Endometrium (tissue), 2 donors: ENCODE measurements around the gene SH3RF3.
"Not testable (repeated sequence)": the region's sequence is repeated elsewhere in the genome, so short reads cannot be mapped to it uniquely, and the experiment has no call there.

Experiments used
- FAIRE-seq: peaks from 2 replicates; lab custom pipeline; 2012; peaks lifted over from hg19 to GRCh38; lab: Jason Lieb, UNC
- donor health status: control.
- donor health status: control.

Gene SH3RF3

GRCh38 chr2:109128616-109129355 is at the start of gene SH3RF3:
Gene SH3RF3 (plus strand): TSS chr2:109129205.
- no peak for FAIRE-seq

- FAIRE-seq, result no peak
Observed at GRCh38 chr2:109079590-109079989, 49.4 kb upstream of the SH3RF3 start.

- FAIRE-seq, result no peak
Observed at GRCh38 chr2:109080109-109080508, 48.9 kb upstream of the SH3RF3 start.

- FAIRE-seq, result no peak
Observed at GRCh38 chr2:109080757-109081156, 48.2 kb upstream of the SH3RF3 start.

GRCh38 chr2:109081374-109081773 is 47.6 kb upstream of the SH3RF3 start:
- FAIRE-seq, result no peak

- no peak for FAIRE-seq
Observed at GRCh38 chr2:109083771-109084170, 45.2 kb upstream of the SH3RF3 start.

GRCh38 chr2:109084341-109084740 is 44.7 kb upstream of the SH3RF3 start:
- FAIRE-seq, result no peak

GRCh38 chr2:109085912-109086742 is 42.9 kb upstream of the SH3RF3 start:
- no peak for FAIRE-seq

- FAIRE-seq, result no peak
Observed at GRCh38 chr2:109086743-109087020, 42.3 kb upstream of the SH3RF3 start.

GRCh38 chr2:109087055-109087663 is 41.8 kb upstream of the SH3RF3 start:
- no peak for FAIRE-seq

GRCh38 chr2:109089602-109090300 is 39.3 kb upstream of the SH3RF3 start:
- no peak for FAIRE-seq

GRCh38 chr2:109091526-109091925 is 37.5 kb upstream of the SH3RF3 start:
- FAIRE-seq, result no peak

GRCh38 chr2:109094144-109094543 is 34.9 kb upstream of the SH3RF3 start:
- no peak for FAIRE-seq

- no peak for FAIRE-seq
Observed at GRCh38 chr2:109098251-109098920, 30.6 kb upstream of the SH3RF3 start.

- FAIRE-seq, result no peak
Observed at GRCh38 chr2:109098921-109099273, 30.1 kb upstream of the SH3RF3 start.

GRCh38 chr2:109102588-109103233 is 26.3 kb upstream of the SH3RF3 start:
- no peak for FAIRE-seq

- no peak for FAIRE-seq
Observed at GRCh38 chr2:109105113-109105512, 23.9 kb upstream of the SH3RF3 start.

- FAIRE-seq, result no peak
Observed at GRCh38 chr2:109108740-109109139, 20.3 kb upstream of the SH3RF3 start.

- no peak for FAIRE-seq
Observed at GRCh38 chr2:109109342-109109741, 19.7 kb upstream of the SH3RF3 start.

- no peak for FAIRE-seq
Observed at GRCh38 chr2:109110170-109110569, 18.8 kb upstream of the SH3RF3 start.

- not testable (repeated sequence) for FAIRE-seq
Observed at GRCh38 chr2:109117181-109117580, 11.8 kb upstream of the SH3RF3 start.

- no peak for FAIRE-seq
Observed at GRCh38 chr2:109117780-109118179, 11.2 kb upstream of the SH3RF3 start.
